NCI-H1436 treated with DMSO at 0.1 percent for 48 hours (cell line): ENCODE measurements around the gene PTPRR.
"Not testable (repeated sequence)": the region's sequence is repeated elsewhere in the genome, so short reads cannot be mapped to it uniquely, and the experiment has no call there.

ENCODE experiments used
- DNase-seq: peaks from one replicate; lab custom pipeline; 2025; lab: John Stamatoyannopoulos, UW

Gene PTPRR

GRCh38 chr12:70840656-70841350, 79.7 kb downstream of the PTPRR start:
- DNase-seq = no peak

- DNase-seq = no peak
These were observed 81.0 kb downstream of the PTPRR start for GRCh38 chr12:70839544-70839943.

- DNase-seq = no peak
These were observed 82.4 kb downstream of the PTPRR start for GRCh38 chr12:70838127-70838526.

- DNase-seq = no peak
These were observed 83.5 kb downstream of the PTPRR start for GRCh38 chr12:70837026-70837425.

GRCh38 chr12:70835948-70836347, 84.6 kb downstream of the PTPRR start:
- no peak for DNase-seq

- DNase-seq = no peak
These were observed 89.0 kb downstream of the PTPRR start for GRCh38 chr12:70831543-70831942.

- DNase-seq = no peak
These were observed 90.1 kb downstream of the PTPRR start for GRCh38 chr12:70830221-70831061.

GRCh38 chr12:70829070-70829469, 91.5 kb downstream of the PTPRR start:
- no peak for DNase-seq

GRCh38 chr12:70828351-70828750, 92.2 kb downstream of the PTPRR start:
- DNase-seq = no peak

- no peak for DNase-seq
These were observed 94.4 kb downstream of the PTPRR start for GRCh38 chr12:70826156-70826555.

- DNase-seq = no peak
These were observed 96.0 kb downstream of the PTPRR start for GRCh38 chr12:70824511-70824910.

GRCh38 chr12:70823182-70823976, 97.2 kb downstream of the PTPRR start:
- DNase-seq = no peak

GRCh38 chr12:70822412-70822811, 98.1 kb downstream of the PTPRR start:
- no peak for DNase-seq

GRCh38 chr12:70815971-70816391, 104.6 kb downstream of the PTPRR start:
- no peak for DNase-seq

- DNase-seq = no peak
These were observed 105.5 kb downstream of the PTPRR start for GRCh38 chr12:70815056-70815455.

- DNase-seq = no peak
These were observed 107.0 kb downstream of the PTPRR start for GRCh38 chr12:70813559-70813958.

- DNase-seq = no peak
These were observed 108.4 kb downstream of the PTPRR start for GRCh38 chr12:70812136-70812535.

- DNase-seq = no peak
These were observed 110.7 kb downstream of the PTPRR start for GRCh38 chr12:70809887-70810286.

GRCh38 chr12:70807993-70808392, 112.5 kb downstream of the PTPRR start:
- not testable (repeated sequence) for DNase-seq

GRCh38 chr12:70806827-70807226, 113.7 kb downstream of the PTPRR start:
- no peak for DNase-seq

- DNase-seq = no peak
These were observed 114.5 kb downstream of the PTPRR start for GRCh38 chr12:70806043-70806442.

- no peak for DNase-seq
These were observed 122.3 kb downstream of the PTPRR start for GRCh38 chr12:70798016-70798783.
